ENCODE results near the gene ZDHHC13. TPM values are rescaled to one million over a fixed set of nuclear protein-coding genes. Genes with fewer than 3 reads are reported as not detected.

ZDHHC13 gene
- total RNA-seq, 1 experiment from 2014 or later, result 20.9 TPM

- no peak for TF ChIP-seq ZNF232 (CRISPR knock-in tag; IDR thresholded peaks at IDR 0.05)
- TF ChIP-seq FOXP4 (CRISPR knock-in tag; IDR thresholded peaks at IDR 0.05), result no peak
These were observed 56.2 kb downstream of the ZDHHC13 start (continued) for GRCh38 chr11:19173004-19173689.

GRCh38 chr11:19173964-19174638 lies 57.1 kb downstream of the ZDHHC13 start:
- CTCF ChIA-PET, result no interaction called here
- ATAC-seq (no peak), DNase-seq (ENCODE audit: low spot score) (no peak)
- TF ChIP-seq MXD4 (CRISPR knock-in tag; IDR thresholded peaks at IDR 0.05; ENCODE audit: borderline replicate concordance) (no peak), ZNF232 (CRISPR knock-in tag; IDR thresholded peaks at IDR 0.05) (no peak), AFF4 (CRISPR knock-in tag; IDR thresholded peaks at IDR 0.05; ENCODE audit: borderline replicate concordance) (no peak), NFATC4 (CRISPR knock-in tag; IDR thresholded peaks at IDR 0.05) (no peak), HMGXB4 (CRISPR knock-in tag; IDR thresholded peaks at IDR 0.05) (no peak), ZNF423 (CRISPR knock-in tag; IDR thresholded peaks at IDR 0.05) (no peak), NR3C1 (CRISPR knock-in tag; conservative IDR thresholded peaks at IDR 0.05; ENCODE audit: low read depth) (no peak), NR1H2 (CRISPR knock-in tag; IDR thresholded peaks at IDR 0.05) (no peak), ZNF138 (CRISPR knock-in tag; conservative IDR thresholded peaks at IDR 0.05) (no peak), NFE2L1 (CRISPR knock-in tag; IDR thresholded peaks at IDR 0.05) (no peak), ZNF396 (CRISPR knock-in tag; IDR thresholded peaks at IDR 0.05; ENCODE audit: borderline replicate concordance) (no peak), ETV6 (CRISPR knock-in tag; IDR thresholded peaks at IDR 0.05) (no peak)
- no peaks in the 10 kb centered on the region for H3K4me1 Mint-ChIP-seq
- POLR2A ChIA-PET, result no interaction called here
- H3K4me3 Mint-ChIP-seq, result no peak overlapping the region
- no peak overlapping the region for H3K27ac Mint-ChIP-seq
- no peaks in the 10 kb centered on the region for H3K27me3 Mint-ChIP-seq (ENCODE audit: low read depth)
- no peaks in the 10 kb centered on the region for H3K9me3 Mint-ChIP-seq
- H3K36me3 Mint-ChIP-seq, result peaks cover 45% of the 10 kb centered on the region

GRCh38 chr11:19176629-19177186 lies 59.7 kb downstream of the ZDHHC13 start:
- no peak for ATAC-seq
- Mint-ChIP-seq H3K27ac (no peak overlapping the region), H3K4me1 (no peaks in the 10 kb centered on the region), H3K9me3 (no peaks in the 10 kb centered on the region), H3K36me3 (peaks cover 34% of the 10 kb centered on the region), H3K4me3 (no peak overlapping the region), H3K27me3 (ENCODE audit: low read depth) (no peaks in the 10 kb centered on the region)
- ChIA-PET CTCF (no interaction called here), POLR2A (no interaction called here)
- DNase-seq (ENCODE audit: low spot score), result no peak
- TF ChIP-seq MLX (CRISPR knock-in tag; IDR thresholded peaks at IDR 0.05) (no peak), ZMAT4 (CRISPR knock-in tag; IDR thresholded peaks at IDR 0.05) (no peak), ZNF232 (CRISPR knock-in tag; IDR thresholded peaks at IDR 0.05) (no peak), ZNF425 (CRISPR knock-in tag; conservative IDR thresholded peaks at IDR 0.05) (no peak), CBFB (CRISPR knock-in tag; IDR thresholded peaks at IDR 0.05; ENCODE audit: low read depth) (no peak), ERG (CRISPR knock-in tag; IDR thresholded peaks at IDR 0.05) (no peak), SMAD3 (CRISPR knock-in tag; IDR thresholded peaks at IDR 0.05; ENCODE audit: borderline replicate concordance) (no peak), EMX1 (CRISPR knock-in tag; IDR thresholded peaks at IDR 0.05) (no peak), ZNF423 (CRISPR knock-in tag; IDR thresholded peaks at IDR 0.05) (no peak)

Data from WTC11 (cell line).